ENCODE data around the gene LAMTOR2.
"Not testable (repeated sequence)": the region's sequence is repeated elsewhere in the genome, so short reads cannot be mapped to it uniquely, and the experiment has no call there.

The LAMTOR2 gene

DNA sequence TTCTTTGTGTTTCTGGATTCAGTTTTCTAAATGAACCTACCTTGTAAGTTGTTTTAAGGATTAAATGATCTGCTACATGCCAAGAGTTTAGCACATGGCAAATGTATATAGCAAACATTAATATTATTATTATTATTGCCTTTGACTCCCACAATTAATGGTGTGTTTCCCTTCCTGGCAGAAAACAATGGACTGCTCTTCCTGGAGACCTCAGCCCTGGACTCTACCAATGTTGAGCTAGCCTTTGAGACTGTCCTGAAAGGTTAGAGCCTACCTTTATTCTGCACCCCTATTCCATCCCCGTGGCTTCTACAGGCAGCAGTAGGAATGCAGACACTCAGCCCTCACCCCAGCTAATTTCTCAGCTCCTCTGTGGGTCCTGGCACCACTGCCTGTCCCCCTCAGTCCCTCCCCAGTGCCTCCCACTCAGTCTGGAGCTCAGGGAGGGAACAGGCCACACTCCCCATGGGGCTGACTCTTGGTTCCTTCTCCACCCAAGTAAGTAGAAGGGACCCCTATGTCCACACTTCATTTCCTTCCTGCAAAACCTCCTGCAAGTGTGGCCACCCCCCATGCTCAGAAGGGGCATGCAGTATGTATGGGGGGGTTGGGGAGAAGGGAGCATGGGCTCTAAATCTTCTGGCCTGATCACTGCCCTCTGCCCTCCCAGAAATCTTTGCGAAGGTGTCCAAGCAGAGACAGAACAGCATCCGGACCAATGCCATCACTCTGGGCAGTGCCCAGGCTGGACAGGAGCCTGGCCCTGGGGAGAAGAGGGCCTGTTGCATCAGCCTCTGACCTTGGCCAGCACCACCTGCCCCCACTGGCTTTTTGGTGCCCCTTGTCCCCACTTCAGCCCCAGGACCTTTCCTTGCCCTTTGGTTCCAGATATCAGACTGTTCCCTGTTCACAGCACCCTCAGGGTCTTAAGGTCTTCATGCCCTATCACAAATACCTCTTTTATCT lies 15.2 kb downstream of the LAMTOR2 start:
- Histone ChIP-seq H3K9me3 (ENCODE audit: insufficient read depth, low read depth, low read length) (no peaks in the 10 kb centered on the region), H3K9me2 (replicated peaks; ENCODE audit: low read depth, low read length) (no peaks in the 10 kb centered on the region), H3K4me3 (ENCODE audit: low read length, poor library complexity, severe bottlenecking) (no peak overlapping the region), H2AFZ (ENCODE audit: low read length) (no peak overlapping the region), H3K4me2 (ENCODE audit: low read depth, low read length, poor library complexity, severe bottlenecking) (no peak overlapping the region), H3K4me1 (ENCODE audit: insufficient read depth, low read length, poor library complexity, severe bottlenecking) (no peaks in the 10 kb centered on the region), H3K36me3 (ENCODE audit: insufficient read depth, low read length) (no peaks in the 10 kb centered on the region), H3K79me2 (ENCODE audit: insufficient read depth, low read length) (no peaks in the 10 kb centered on the region), H4K20me1 (ENCODE audit: insufficient read depth, low read length, poor library complexity, severe bottlenecking) (peaks cover 4% of the 10 kb centered on the region), H3K27me3 (ENCODE audit: insufficient read depth, low read length, poor library complexity, severe bottlenecking) (no peaks in the 10 kb centered on the region), H3K9ac (ENCODE audit: low read depth, low read length, poor library complexity, severe bottlenecking) (no peak overlapping the region), H3F3A (ENCODE audit: low read depth) (peaks cover 3% of the 10 kb centered on the region)
- TF ChIP-seq, protein P1, sequence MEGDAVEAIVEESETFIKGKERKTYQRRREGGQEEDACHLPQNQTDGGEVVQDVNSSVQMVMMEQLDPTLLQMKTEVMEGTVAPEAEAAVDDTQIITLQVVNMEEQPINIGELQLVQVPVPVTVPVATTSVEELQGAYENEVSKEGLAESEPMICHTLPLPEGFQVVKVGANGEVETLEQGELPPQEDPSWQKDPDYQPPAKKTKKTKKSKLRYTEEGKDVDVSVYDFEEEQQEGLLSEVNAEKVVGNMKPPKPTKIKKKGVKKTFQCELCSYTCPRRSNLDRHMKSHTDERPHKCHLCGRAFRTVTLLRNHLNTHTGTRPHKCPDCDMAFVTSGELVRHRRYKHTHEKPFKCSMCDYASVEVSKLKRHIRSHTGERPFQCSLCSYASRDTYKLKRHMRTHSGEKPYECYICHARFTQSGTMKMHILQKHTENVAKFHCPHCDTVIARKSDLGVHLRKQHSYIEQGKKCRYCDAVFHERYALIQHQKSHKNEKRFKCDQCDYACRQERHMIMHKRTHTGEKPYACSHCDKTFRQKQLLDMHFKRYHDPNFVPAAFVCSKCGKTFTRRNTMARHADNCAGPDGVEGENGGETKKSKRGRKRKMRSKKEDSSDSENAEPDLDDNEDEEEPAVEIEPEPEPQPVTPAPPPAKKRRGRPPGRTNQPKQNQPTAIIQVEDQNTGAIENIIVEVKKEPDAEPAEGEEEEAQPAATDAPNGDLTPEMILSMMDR (conservative IDR thresholded peaks at IDR 0.05; ENCODE audit: low read length) = no peak
- no peak for TF ChIP-seq EZH2phosphoT487 (IDR thresholded peaks at IDR 0.05; ENCODE audit: borderline replicate concordance)

DNA sequence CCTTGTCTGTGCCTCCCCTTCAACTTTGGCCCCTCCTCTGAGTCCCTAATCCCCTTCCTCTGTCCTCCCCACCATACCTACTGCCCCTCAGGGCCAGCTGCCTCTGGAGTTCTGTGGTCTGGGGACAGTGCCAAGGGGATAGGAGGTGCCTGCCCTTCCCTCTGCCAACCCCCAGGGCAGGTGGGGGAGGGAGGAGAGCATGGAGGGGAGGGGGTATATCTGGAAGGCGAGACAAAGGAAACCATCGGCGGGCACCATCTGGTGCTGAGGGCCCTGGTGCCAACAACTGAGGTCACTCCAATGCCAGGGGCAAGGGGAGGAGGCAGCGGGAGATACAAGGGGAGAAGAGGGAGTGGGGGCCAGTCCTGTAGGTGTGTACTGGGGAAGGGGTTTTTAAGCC lies 16.0 kb downstream of the LAMTOR2 start:
- TF ChIP-seq, protein P1 (conservative IDR thresholded peaks at IDR 0.05; ENCODE audit: low read length) = no peak
- TF ChIP-seq EZH2phosphoT487 (IDR thresholded peaks at IDR 0.05; ENCODE audit: borderline replicate concordance) = no peak
- no peaks in the 10 kb centered on the region for H3K9me3 ChIP-seq (ENCODE audit: insufficient read depth, low read depth, low read length)
- no peak overlapping the region for H2AFZ ChIP-seq (ENCODE audit: low read length)
- H3K79me2 ChIP-seq (ENCODE audit: insufficient read depth, low read length) = peaks cover 3% of the 10 kb centered on the region; the same call in 1 of the 2 replicates
- H3K4me3 ChIP-seq (ENCODE audit: low read length, poor library complexity, severe bottlenecking) = no peak overlapping the region
- no peak overlapping the region for H3K9ac ChIP-seq (ENCODE audit: low read depth, low read length, poor library complexity, severe bottlenecking)
- peaks cover 9% of the 10 kb centered on the region for H4K20me1 ChIP-seq (ENCODE audit: insufficient read depth, low read length, poor library complexity, severe bottlenecking)
- no peaks in the 10 kb centered on the region for H3K9me2 ChIP-seq (replicated peaks; ENCODE audit: low read depth, low read length)
- H3K4me1 ChIP-seq (ENCODE audit: insufficient read depth, low read length, poor library complexity, severe bottlenecking) = peaks cover 4% of the 10 kb centered on the region
- no peaks in the 10 kb centered on the region for H3K27me3 ChIP-seq (ENCODE audit: insufficient read depth, low read length, poor library complexity, severe bottlenecking)
- no peaks in the 10 kb centered on the region; the same call in 1 of the 2 replicates for H3K36me3 ChIP-seq (ENCODE audit: insufficient read depth, low read length)
- no peak overlapping the region for H3K4me2 ChIP-seq (ENCODE audit: low read depth, low read length, poor library complexity, severe bottlenecking)
- peaks cover 3% of the 10 kb centered on the region for H3F3A ChIP-seq (ENCODE audit: low read depth)

DNA sequence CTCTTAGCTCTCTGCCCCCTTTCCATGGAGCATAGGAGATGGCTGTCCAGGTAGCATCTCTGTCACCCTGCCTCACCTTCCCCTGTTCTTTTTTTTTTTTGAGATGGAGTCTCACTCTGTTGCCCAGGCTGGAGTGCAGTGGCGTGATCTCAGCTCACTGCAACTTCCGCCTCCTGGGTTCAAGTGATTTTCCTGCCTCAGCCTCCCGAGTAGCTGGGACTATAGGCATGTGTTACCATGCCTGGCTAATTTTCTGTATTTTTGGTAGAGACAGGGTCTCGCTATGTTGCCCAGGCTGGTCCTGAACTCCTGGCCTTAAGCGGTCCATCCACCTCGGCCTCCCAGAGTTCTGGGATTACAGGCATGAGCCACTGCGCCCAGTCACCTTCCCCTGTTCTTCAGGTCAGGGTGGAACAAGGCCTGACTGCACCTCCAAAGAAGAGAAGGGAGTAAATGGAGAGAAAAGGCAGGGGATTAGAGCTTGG lies 16.8 kb downstream of the LAMTOR2 start:
- not testable (repeated sequence) for H3K9me3 ChIP-seq (ENCODE audit: insufficient read depth, low read depth, low read length); H3K9ac ChIP-seq (ENCODE audit: low read depth, low read length, poor library complexity, severe bottlenecking); H3K9me2 ChIP-seq (replicated peaks; ENCODE audit: low read depth, low read length); H3K79me2 ChIP-seq (ENCODE audit: insufficient read depth, low read length); H3K36me3 ChIP-seq (ENCODE audit: insufficient read depth, low read length); H3K4me3 ChIP-seq (ENCODE audit: low read length, poor library complexity, severe bottlenecking); H3K4me1 ChIP-seq (ENCODE audit: insufficient read depth, low read length, poor library complexity, severe bottlenecking); H2AFZ ChIP-seq (ENCODE audit: low read length); H3K4me2 ChIP-seq (ENCODE audit: low read depth, low read length, poor library complexity, severe bottlenecking); H3K27me3 ChIP-seq (ENCODE audit: insufficient read depth, low read length, poor library complexity, severe bottlenecking); H3F3A ChIP-seq (ENCODE audit: low read depth)
- H4K20me1 ChIP-seq (ENCODE audit: insufficient read depth, low read length, poor library complexity, severe bottlenecking) = peaks cover 17% of the 10 kb centered on the region

Measured in Loucy (cell line).